Testis (tissue), 3 donors: ENCODE results near the gene SPIRE1. TPM values are rescaled to one million over a fixed set of nuclear protein-coding genes. Genes with fewer than 3 reads are reported as not detected.

Experiments used
- DNase-seq: peaks from one replicate; pipeline ENCODE4 v3.0.0-alpha.2; 2019
- H3K27ac ChIP-seq, 2 donors: fragments of 200-600 bp; sonication (generic); one replicate each; pipeline ENCODE4 v1.5.1; 2019
- H3K27me3 ChIP-seq: fragments of 200-600 bp; sonication (generic); one replicate; pipeline ENCODE4 v1.5.1; 2019
- H3K36me3 ChIP-seq: fragments of 200-600 bp; sonication (generic); one replicate; pipeline ENCODE4 v1.5.1; 2017; ENCODE audit warnings: low read depth; ENCODE audit errors: missing control alignments
- H3K4me1 ChIP-seq: fragments of 200-600 bp; sonication (generic); one replicate; pipeline ENCODE4 v1.5.1; 2019
- H3K4me3 ChIP-seq, 2 donors: fragments of 200-600 bp; sonication (generic); one replicate each; pipeline ENCODE4 v1.5.1; 2017 to 2019
- H3K9me3 ChIP-seq: fragments of 200-600 bp; sonication (generic); one replicate; pipeline ENCODE4 v1.5.1; 2017
- CTCF ChIP-seq, 3 experiments: fragments of 450-650 bp in 2 of 3; fragments of 200-600 bp in 1 of 3; sonication (generic) in 1 of 3; IDR thresholded peaks; one replicate each; pipeline ENCODE4 v1.5.1; 2016 to 2019; ENCODE audit warnings: antibody characterized with exemption in 3 of 3, mild to moderate bottlenecking in 2 of 3, moderate library complexity in 1 of 3
- POLR2A ChIP-seq: fragments of 450-650 bp; IDR thresholded peaks from one replicate; pipeline ENCODE4 v1.6.1; 2017; ENCODE audit warnings: antibody characterized with exemption, mild to moderate bottlenecking, moderate library complexity
- WGBS, 2 donors: methylation state at CpG; one replicate each; pipeline ENCODE4 v1.1.5; 2018; 5-methylcytosine and 5-hydroxymethylcytosine counted together
- intact Hi-C: fragments of 100-400 bp; cut with DNase I; formaldehyde crosslinking; loops from one replicate; pipeline ENCODE4 v1.15.1; 2023; ENCODE audit warnings: low total_unique reads
- polyA plus RNA-seq: library from polyadenylated mRNA; stranded (reverse); fragments of 350-450 nt; fragmentation: Illumina TruSeq; extraction: RNeasy Lipid Tissue Mini Kit (QIAGEN cat#74804); gene quantifications from one replicate; pipeline ENCODE4 v1.2.3, GENCODE V29; 2014; ENCODE audit warnings: low read depth, low replicate concordance; ENCODE audit not compliant: insufficient read depth
- total RNA-seq, 2 donors: library from RNA; depleted of rRNA; stranded (reverse); fragments of >200 nt; gene quantifications; one replicate each; pipeline ENCODE4 v1.2.3, GENCODE V29; 2016

The SPIRE1 gene
- total and polyA plus RNA-seq, 3 donors from 2014 or later: 46.8 to 83.5 (median 67.6) TPM

GRCh38 chr18:12424252-12424651, 233.7 kb downstream of the SPIRE1 start:
- H3K4me1 ChIP-seq: peaks cover 7% of the 10 kb centered on the region
- no peaks in the 10 kb centered on the region for H3K36me3 ChIP-seq

GRCh38 chr18:12423820-12424219, 234.1 kb downstream of the SPIRE1 start:
- Histone ChIP-seq H3K9me3 (no peaks in the 10 kb centered on the region), H3K4me3 (no peak overlapping the region), H3K27ac (no peak overlapping the region), H3K27me3 (no peaks in the 10 kb centered on the region), H3K36me3 (no peaks in the 10 kb centered on the region), H3K4me1 (peaks cover 7% of the 10 kb centered on the region)
- TF ChIP-seq CTCF (IDR thresholded peaks at IDR 0.05) (no peak), POLR2A (no peak)
- intact Hi-C loops: no loop called here
- 46 to 78% methylated on average over 1 to 4 of the region's 5 CpGs for WGBS, 2 donors
- no peak for DNase-seq

More at GRCh38 chr18:12424252-12424651, 233.7 kb downstream of the SPIRE1 start:
- intact Hi-C loops: no loop called here
- Histone ChIP-seq H3K27ac (no peak overlapping the region), H3K27me3 (no peaks in the 10 kb centered on the region), H3K9me3 (no peaks in the 10 kb centered on the region), H3K4me3 (no peak overlapping the region)
- 79 to 85% methylated on average over 4 of the region's 4 CpGs for WGBS, 2 donors
- no peak for TF ChIP-seq POLR2A
- TF ChIP-seq CTCF (IDR thresholded peaks at IDR 0.05): no peak
- no peak for DNase-seq

- WGBS, 2 donors: 80 to 94% methylated on average over 6 to 10 of the region's 10 CpGs
- H3K4me1 ChIP-seq: peaks cover 7% of the 10 kb centered on the region
- no peak overlapping the region for H3K4me3 ChIP-seq
- intact Hi-C loops: no loop called here
- H3K36me3 ChIP-seq: no peaks in the 10 kb centered on the region
- no peak overlapping the region for H3K27ac ChIP-seq
- H3K9me3 ChIP-seq: no peaks in the 10 kb centered on the region
- no peaks in the 10 kb centered on the region for H3K27me3 ChIP-seq
- TF ChIP-seq CTCF (IDR thresholded peaks at IDR 0.05) (no peak), POLR2A (no peak)
- DNase-seq: no peak
These were observed 234.5 kb downstream of the SPIRE1 start for GRCh38 chr18:12423393-12423792.

GRCh38 chr18:12422936-12423335, 235.0 kb downstream of the SPIRE1 start:
- WGBS, 2 donors: 87 to 91% methylated on average over 9 of the region's 9 CpGs
- Histone ChIP-seq H3K4me1 (peaks cover 7% of the 10 kb centered on the region), H3K4me3 (no peak overlapping the region), H3K9me3 (no peaks in the 10 kb centered on the region), H3K36me3 (no peaks in the 10 kb centered on the region), H3K27ac (no peak overlapping the region), H3K27me3 (no peaks in the 10 kb centered on the region)
- TF ChIP-seq CTCF (IDR thresholded peaks at IDR 0.05): no peak
- no peak for TF ChIP-seq POLR2A
- DNase-seq: no peak
- intact Hi-C loops: no loop called here

- Histone ChIP-seq H3K27me3 (no peaks in the 10 kb centered on the region), H3K4me3 (no peak overlapping the region), H3K4me1 (peaks cover 7% of the 10 kb centered on the region), H3K36me3 (no peaks in the 10 kb centered on the region), H3K9me3 (no peaks in the 10 kb centered on the region), H3K27ac (no peak overlapping the region)
- no peak for DNase-seq
- no peak for TF ChIP-seq POLR2A
- TF ChIP-seq CTCF (IDR thresholded peaks at IDR 0.05): no peak
- 78 to 81% methylated on average over 5 of the region's 5 CpGs for WGBS, 2 donors
- intact Hi-C loops: no loop called here
These were observed 236.2 kb downstream of the SPIRE1 start for GRCh38 chr18:12421732-12422131.
